GM10248 (cell line): ENCODE results near the gene RASL11B.

Experiments used
- CTCF ChIA-PET: fragments of 300-600 bp; sonication (Branson Sonifier 250); formaldehyde crosslinking; extraction: SDS; loops from one replicate; lab custom pipeline; 2021; ENCODE audit warnings: antibody characterized with exemption; lab: Yijun Ruan, JAX
- POLR2A ChIA-PET: fragments of 350-650 bp; sonication (Branson Sonifier 250); formaldehyde crosslinking; extraction: SDS; loops from one replicate; lab custom pipeline; 2020; ENCODE audit warnings: antibody characterized with exemption; lab: Yijun Ruan, JAX
- DNase-seq: peaks from one replicate; pipeline ENCODE4 v3.0.0; 2012; ENCODE audit errors: extremely low spot score
- TF ChIP-seq, protein P1 (sequence below): IDR thresholded peaks from 2 replicates; pipeline ENCODE4 v1.5.1; 2012; ENCODE audit warnings: mild to moderate bottlenecking, low read depth; ENCODE audit errors: extremely low read depth, missing control alignments, control extremely low read depth

RASL11B gene

DNA sequence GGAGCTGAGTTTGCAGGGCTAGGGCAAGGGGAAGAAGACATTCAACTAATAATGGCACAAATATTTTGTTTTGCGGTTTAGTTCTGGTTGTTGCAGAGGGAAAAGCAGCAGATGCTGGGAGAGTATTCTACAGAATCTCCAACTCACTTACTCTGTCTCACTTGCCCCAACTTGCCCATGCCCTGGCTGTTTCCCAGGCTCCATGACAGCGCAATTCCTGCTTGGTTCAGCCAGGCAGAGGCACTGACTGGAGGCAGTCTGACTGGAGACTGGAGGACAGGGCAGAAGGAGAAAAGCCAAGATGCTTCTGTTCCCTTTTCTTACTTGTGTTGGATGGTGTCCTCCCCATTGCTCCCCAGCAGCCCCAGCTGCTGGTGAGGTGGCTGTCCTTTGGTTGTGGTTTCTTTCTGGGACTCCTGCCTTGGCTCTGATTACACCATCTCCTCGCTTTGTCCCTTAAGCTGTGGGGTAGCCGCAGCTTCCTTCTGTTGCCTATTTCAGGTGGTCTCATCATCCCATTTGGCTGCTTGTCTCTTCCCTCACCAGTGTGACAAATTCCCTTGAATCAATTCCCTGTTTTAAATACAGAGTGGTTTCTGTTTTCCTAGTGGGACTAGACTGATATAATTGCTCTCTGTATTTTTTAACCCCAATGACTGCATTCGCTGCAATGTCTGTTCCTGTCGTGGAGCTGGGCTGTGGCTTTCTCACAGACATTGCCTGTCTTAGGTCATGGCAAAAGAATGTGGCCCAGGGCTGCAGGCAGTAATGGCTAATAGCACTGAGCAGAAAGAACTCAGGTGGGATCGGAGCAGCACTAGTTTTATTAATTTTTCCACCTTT lies 24.2 kb upstream of the RASL11B start:
- CTCF ChIA-PET, result no interaction called here
- TF ChIP-seq, protein P1, sequence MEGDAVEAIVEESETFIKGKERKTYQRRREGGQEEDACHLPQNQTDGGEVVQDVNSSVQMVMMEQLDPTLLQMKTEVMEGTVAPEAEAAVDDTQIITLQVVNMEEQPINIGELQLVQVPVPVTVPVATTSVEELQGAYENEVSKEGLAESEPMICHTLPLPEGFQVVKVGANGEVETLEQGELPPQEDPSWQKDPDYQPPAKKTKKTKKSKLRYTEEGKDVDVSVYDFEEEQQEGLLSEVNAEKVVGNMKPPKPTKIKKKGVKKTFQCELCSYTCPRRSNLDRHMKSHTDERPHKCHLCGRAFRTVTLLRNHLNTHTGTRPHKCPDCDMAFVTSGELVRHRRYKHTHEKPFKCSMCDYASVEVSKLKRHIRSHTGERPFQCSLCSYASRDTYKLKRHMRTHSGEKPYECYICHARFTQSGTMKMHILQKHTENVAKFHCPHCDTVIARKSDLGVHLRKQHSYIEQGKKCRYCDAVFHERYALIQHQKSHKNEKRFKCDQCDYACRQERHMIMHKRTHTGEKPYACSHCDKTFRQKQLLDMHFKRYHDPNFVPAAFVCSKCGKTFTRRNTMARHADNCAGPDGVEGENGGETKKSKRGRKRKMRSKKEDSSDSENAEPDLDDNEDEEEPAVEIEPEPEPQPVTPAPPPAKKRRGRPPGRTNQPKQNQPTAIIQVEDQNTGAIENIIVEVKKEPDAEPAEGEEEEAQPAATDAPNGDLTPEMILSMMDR, result no peak
- POLR2A ChIA-PET, result no interaction called here
- DNase-seq, result no peak

DNA sequence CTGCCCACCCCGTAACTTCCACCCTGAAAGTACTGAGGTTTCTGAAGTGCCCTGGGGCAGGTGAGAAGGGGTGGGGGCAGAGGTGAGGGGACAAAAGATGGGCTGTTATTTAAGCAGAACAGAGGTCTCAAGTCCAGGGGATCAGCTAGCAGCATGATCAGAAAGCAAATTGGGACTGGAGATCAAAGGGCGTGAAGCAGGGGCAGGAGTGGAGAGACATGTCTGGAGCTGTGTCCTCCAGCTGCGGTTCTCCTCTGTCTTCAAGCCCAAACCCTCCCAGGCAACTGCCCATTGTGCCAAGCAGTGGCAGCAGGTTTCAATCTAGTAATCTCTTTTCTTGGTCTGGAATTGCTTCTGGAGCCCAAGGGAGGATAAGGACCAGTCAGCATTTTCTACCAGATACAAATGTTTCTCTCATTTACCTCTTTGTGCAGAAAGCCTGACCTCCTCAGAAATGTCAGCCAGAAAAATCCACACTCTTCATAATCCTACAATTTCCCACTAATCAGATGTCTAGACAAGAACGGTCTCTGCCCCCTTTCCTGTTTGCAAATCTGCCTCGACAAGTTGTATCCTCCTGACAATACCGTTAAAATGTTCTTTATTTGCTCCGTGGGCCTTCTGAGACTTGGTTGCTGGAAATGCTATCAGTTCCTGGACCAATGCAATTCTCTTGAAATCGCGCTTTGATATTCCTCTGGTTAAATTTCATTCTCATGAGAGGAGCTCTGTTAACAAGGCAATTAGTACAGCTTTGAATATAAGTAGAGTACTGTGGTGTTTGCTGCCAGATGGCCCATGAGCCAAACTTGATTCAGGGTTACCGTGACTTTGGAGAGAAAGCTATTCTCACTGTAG lies 23.2 kb upstream of the RASL11B start:
- DNase-seq, result no peak
- POLR2A ChIA-PET, result no interaction called here
- CTCF ChIA-PET, result interaction anchor here (1.1 to 2.2 kb wide), 3 partner anchors 13 to 16 kb away, joined by 3 to 7 read pairs (median 5); no protein-coding TSS in a partner anchor
- TF ChIP-seq, protein P1, result no peak

DNA sequence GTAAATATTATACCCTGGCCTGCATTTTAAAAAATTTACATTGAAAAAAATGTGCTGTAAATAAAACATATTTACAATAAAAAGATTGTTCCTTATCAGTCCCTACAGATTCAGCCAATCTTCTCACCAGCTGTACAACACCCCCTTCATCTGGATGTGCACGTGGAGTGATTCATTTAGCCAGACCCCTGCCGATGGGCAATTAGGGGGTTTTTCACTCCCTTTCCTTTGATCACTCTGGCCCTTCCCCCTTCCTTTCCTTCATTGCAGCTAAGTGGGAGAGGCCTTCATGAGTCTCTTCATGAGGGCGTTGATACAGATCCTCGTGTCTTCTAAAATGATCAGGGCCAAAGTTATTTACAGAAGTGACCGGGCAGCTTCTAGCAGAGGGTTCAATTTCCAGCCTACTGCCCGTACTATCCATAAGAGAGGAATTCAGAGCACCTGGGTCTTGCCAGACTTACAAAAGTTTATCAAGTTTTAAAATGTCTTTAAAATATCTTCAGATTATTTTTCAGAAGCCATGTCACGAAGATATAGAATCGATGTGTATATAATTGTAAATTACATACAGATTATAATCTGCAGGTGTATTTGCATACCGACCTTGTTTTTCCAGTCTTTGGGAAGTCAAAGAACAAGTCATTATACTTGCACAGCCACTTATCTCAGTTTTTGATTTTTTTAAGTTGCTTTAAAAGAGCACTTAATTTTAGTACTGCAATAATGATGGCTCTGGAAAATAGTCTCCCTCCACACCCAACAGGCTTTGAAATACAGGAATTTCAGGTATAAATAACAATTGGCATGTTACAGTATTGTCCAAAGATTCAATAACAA lies 21.4 kb upstream of the RASL11B start:
- no peak for DNase-seq
- ChIA-PET CTCF (interaction anchor here (1.4 to 2.2 kb wide), 3 partner anchors 12 to 15 kb away, joined by 3 to 7 read pairs (median 5); no protein-coding TSS in a partner anchor), POLR2A (no interaction called here)
- TF ChIP-seq, protein P1, result no peak

DNA sequence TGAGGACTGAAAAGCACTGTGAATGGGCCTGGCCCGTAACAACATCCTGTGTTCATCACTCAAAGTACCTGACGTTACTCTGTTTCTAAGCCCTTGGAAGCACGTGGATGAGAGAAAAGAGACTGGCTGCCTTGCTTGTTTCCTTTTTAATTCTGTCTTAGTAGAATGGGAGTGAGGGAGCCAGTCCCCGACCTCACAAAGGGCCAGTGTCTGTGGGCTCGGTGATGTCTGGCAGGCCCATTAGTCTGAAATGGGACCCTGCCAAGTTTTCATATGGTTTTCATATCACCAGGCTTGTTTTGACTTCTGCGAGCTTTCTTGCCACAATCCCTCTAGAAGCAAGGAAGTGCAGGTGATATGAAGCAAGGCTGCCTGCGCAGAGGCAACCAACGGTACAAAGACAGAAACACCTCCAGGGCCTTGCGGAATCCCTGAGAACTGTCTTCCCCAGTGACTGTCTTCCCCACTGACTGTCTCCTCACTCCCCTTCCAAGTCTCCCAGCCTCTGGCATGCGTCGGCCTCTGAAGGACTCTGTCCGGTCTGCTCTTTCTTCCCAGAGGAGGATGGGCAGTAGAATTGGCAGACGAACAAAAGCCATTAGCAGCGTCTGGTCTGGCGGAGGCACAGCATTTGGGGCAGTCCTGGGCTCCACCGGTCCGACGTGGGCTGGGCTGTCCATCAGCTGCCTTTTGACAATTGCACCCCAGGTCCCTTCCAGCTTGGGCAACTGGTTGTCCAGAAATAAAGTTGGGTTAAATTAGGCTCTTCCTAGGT lies 20.2 kb upstream of the RASL11B start:
- POLR2A ChIA-PET, result no interaction called here

DNA sequence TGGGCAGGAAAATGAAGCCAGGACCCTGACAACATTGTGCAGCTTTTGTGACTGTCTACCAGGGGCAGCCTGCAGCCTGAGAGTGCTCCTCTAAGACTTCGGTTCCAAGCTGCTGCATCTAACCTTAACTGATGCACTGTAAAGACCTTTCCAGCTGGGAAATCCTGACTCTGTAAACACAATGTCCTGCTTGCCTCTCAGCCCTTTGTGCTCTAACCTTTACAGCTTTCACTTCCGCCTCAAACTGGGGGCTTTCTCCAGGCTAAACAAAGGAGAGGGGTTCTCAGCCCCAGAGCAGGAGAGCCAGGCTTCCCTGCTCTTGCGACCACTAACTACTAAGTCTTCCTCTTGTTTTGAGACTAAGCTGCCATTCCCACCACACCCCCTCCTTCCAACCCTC lies 19.3 kb upstream of the RASL11B start:
- no peak for DNase-seq
- POLR2A ChIA-PET, result no interaction called here
- CTCF ChIA-PET, result no interaction called here
- TF ChIP-seq, protein P1, result no peak

More for the DNA sequence above, 20.2 kb upstream of the RASL11B start:
- no peak for DNase-seq
- TF ChIP-seq, protein P1, result no peak
- CTCF ChIA-PET, result no interaction called here
